ENCODE measurements around the gene ECI1. TPM values are rescaled to one million over a fixed set of nuclear protein-coding genes. Genes with fewer than 3 reads are reported as not detected.

Gene ECI1
- total RNA-seq, 3 donors from 2014 or later: 45.4 to 66.2 (median 63.8) TPM

DNA sequence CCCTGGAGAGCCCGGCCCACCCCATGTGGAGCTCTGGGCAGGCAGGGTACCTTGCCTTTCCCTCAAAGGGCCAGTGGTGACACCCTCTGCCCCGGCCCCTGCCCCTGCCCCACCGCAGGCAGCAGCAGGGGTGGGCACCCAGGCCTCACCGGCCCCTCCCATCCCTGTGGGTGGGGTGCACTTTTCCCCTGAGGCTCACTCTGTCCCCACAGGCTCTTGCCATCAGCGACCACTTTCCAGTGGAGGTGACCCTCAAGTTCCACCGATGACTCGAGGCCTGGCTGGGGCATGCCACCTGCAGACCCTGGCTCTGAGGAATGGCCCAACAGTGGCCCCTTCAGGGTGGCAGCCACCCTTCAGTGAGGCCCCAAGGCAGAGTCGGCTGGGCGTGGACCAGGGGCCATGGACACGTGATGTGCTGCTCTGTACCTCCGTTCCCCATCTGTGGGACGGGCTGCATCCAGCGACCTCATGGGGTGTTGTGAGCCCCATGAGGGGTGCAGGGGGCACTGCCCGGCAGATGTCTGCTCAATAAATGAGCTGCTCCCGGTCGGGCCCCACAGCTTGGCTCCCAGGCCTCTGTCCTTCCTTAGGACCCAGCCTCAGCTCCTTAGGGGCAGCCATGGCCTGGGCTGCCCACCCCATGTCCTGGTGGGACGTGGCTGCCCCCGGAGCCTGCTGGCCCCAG, 13.1 kb downstream of the ECI1 start:
- no peak overlapping the region for H3K27ac ChIP-seq
- peaks cover 7% of the 10 kb centered on the region for H3K36me3 ChIP-seq
- H3K4me1 ChIP-seq: peaks cover 6 to 14% of the 10 kb centered on the region in 2 donors
- H3K4me3 ChIP-seq: no peak overlapping the region
- no peaks in the 10 kb centered on the region for H3K27me3 ChIP-seq
- no peak for DNase-seq (ENCODE audit: low spot score in 2 of 2)
- intact Hi-C loops (cut with DNase I; ENCODE audit: low total_unique reads): no loop called here
- no peaks in the 10 kb centered on the region for H3K9me3 ChIP-seq
- no peak for TF ChIP-seq POLR2A (IDR thresholded peaks at IDR 0.05)
- TF ChIP-seq, protein P1, sequence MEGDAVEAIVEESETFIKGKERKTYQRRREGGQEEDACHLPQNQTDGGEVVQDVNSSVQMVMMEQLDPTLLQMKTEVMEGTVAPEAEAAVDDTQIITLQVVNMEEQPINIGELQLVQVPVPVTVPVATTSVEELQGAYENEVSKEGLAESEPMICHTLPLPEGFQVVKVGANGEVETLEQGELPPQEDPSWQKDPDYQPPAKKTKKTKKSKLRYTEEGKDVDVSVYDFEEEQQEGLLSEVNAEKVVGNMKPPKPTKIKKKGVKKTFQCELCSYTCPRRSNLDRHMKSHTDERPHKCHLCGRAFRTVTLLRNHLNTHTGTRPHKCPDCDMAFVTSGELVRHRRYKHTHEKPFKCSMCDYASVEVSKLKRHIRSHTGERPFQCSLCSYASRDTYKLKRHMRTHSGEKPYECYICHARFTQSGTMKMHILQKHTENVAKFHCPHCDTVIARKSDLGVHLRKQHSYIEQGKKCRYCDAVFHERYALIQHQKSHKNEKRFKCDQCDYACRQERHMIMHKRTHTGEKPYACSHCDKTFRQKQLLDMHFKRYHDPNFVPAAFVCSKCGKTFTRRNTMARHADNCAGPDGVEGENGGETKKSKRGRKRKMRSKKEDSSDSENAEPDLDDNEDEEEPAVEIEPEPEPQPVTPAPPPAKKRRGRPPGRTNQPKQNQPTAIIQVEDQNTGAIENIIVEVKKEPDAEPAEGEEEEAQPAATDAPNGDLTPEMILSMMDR (IDR thresholded peaks at IDR 0.05): no peak
- no peak for TF ChIP-seq POLR2AphosphoS5 (IDR thresholded peaks at IDR 0.05)

DNA sequence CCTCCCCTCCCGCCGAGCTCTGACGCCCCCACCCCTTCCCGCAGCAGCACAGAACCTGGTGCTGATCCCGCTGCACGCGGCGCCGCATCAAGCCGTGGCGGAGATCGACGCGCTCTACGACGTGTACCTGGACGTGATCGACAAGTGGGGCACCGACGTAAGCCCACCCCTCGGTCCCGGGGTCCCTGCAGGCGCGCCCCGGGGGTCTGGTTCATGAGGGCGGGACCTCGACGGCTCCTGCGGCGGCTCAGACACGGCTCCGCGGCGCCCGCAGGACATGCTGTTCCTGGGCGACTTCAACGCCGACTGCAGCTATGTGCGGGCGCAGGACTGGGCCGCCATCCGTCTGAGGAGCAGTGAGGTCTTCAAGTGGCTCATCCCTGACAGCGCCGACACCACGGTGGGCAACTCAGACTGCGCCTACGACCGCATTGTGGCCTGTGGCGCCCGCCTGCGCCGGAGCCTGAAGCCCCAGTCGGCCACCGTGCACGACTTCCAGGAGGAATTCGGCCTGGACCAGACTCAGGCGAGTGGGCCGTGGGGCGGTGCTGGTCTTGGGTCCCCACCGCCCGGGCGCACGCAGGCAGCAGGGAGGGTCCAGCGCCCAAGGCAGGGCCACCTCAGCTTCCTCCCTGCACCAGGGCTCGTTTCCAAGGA, 13.8 kb downstream of the ECI1 start:
- TF ChIP-seq, protein P1 (IDR thresholded peaks at IDR 0.05): no peak
- no peak for TF ChIP-seq POLR2A (IDR thresholded peaks at IDR 0.05)
- TF ChIP-seq POLR2AphosphoS5 (IDR thresholded peaks at IDR 0.05): no peak
- Histone ChIP-seq H3K4me1 (peaks cover 6 to 14% of the 10 kb centered on the region in 2 donors), H3K4me3 (peak overlapping the region in 1 of 3 donors; percentile 34), H3K27me3 (no peaks in the 10 kb centered on the region), H3K36me3 (peaks cover 7% of the 10 kb centered on the region), H3K27ac (no peak overlapping the region), H3K9me3 (no peaks in the 10 kb centered on the region)
- no peak for DNase-seq (ENCODE audit: low spot score in 2 of 2)
- intact Hi-C loops (cut with DNase I; ENCODE audit: low total_unique reads): no loop called here

DNA sequence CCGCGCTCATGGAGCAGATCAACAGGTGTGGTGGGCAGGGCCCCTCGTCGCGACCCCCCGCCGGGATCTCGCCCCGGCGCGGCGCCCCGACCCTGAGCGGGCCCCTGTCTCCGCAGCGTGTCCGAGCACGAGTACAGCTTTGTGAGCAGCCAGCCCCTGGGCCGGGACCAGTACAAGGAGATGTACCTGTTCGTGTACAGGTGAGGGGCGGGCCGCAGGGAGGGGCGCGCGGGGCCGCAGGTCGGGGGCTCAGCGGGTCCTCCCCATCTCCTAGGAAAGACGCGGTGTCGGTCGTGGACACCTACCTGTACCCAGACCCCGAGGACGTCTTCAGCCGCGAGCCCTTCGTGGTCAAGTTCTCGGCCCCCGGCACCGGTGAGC, 14.3 kb downstream of the ECI1 start:
- no peak overlapping the region for H3K27ac ChIP-seq
- intact Hi-C loops (cut with DNase I; ENCODE audit: low total_unique reads): no loop called here
- no peaks in the 10 kb centered on the region for H3K9me3 ChIP-seq
- H3K4me1 ChIP-seq: peaks cover 6 to 14% of the 10 kb centered on the region in 2 donors
- TF ChIP-seq POLR2A (IDR thresholded peaks at IDR 0.05): no peak
- TF ChIP-seq, protein P1 (IDR thresholded peaks at IDR 0.05): no peak
- no peak for TF ChIP-seq POLR2AphosphoS5 (IDR thresholded peaks at IDR 0.05)
- H3K27me3 ChIP-seq: no peaks in the 10 kb centered on the region
- H3K4me3 ChIP-seq: peak overlapping the region; percentile 20 to 59 (median 34)
- no peak for DNase-seq (ENCODE audit: low spot score in 2 of 2)
- H3K36me3 ChIP-seq: peaks cover 12% of the 10 kb centered on the region

DNA sequence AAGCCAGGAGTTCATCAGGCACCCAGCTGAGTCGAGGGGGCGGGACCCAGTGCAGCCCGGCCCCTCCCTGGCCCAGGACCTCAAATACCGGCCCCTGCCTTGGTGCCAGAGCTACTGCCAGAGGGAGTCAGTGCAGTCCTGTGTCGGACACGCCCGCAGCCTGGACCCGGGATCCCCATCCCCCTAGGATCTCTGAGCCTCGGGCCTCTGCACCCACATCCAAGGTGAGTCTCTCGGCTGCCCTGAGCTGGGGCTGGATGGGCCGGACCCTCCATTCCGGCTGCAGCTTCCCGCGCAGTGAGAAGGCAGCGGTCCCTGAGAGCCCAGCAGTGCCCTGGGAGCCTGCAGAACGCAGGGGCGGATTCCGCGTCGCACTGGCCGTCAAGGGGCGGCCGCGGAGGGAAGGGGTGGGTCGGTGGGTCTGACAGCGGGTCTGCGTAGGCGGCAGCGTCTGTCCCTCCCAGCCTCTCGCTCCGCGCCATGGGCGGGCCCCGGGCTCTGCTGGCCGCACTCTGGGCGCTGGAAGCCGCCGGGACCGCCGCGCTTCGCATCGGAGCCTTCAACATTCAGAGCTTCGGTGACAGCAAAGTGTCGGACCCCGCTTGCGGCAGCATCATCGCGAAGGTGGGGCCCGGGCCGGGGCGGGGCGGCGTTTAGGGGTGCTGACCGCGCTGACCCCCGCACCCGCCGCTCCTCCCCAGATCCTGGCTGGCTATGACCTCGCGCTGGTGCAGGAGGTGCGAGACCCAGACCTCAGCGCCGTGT, 14.9 kb downstream of the ECI1 start, which contains the start of gene DNASE1L2:
DNASE1L2 (plus strand) TSS at position 108 of the 765 bp plus-strand sequence; CDS start at position 481, 373 bp downstream.
- no peak for DNase-seq (ENCODE audit: low spot score in 2 of 2)
- H3K27me3 ChIP-seq: no peaks in the 10 kb centered on the region
- TF ChIP-seq, protein P1 (IDR thresholded peaks at IDR 0.05): no peak
- TF ChIP-seq POLR2AphosphoS5 (IDR thresholded peaks at IDR 0.05) (no peak), POLR2A (IDR thresholded peaks at IDR 0.05) (no peak)
- H3K9me3 ChIP-seq: no peaks in the 10 kb centered on the region
- intact Hi-C loops (cut with DNase I; ENCODE audit: low total_unique reads): no loop called here
- peak within 1 kb of the TSS; percentile 20 to 59 (median 34) for H3K4me3 ChIP-seq
- peaks cover 18% of the 10 kb centered on the region for H3K36me3 ChIP-seq
- peaks cover 6 to 14% of the 10 kb centered on the region in 2 donors for H3K4me1 ChIP-seq
- no peak within 1 kb of the TSS for H3K27ac ChIP-seq
